Measurements from ENCODE around the gene LRRC7.

Gene LRRC7

DNA sequence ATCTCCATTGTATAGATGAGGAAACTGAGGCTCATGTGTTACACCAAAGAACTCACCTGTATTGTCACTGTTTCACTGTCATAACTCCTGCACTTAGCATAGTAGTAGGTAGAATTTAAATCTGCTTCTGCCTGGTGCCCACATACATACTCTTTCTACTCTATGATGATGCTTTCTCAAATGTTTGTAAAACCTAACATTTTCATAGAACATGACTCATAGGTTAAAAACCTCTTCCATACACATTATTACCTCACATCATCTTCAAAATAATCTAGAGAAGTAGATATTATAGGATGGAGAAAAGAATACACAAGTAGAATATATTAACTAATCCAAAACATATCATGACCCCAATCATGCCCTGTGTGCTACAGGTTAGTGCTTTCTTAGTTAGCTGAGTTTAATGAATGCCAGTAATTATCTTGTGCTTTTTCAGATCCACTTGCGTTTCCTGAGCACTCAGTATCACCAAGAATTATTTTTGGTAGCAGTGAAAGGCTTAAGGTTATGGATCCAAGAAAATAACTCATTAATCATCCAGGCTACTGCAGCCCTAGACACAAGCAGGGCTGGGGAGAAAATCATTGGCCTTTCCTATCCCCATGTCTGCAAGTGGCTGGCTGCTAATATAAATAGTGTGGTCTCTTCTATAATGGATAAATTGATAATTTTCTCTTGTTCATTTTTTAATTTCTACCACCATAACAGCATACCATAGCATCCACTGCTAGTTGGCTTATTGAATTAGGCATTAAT is 480.8 kb downstream of the LRRC7 start:
- no peak for DNase-seq

DNA sequence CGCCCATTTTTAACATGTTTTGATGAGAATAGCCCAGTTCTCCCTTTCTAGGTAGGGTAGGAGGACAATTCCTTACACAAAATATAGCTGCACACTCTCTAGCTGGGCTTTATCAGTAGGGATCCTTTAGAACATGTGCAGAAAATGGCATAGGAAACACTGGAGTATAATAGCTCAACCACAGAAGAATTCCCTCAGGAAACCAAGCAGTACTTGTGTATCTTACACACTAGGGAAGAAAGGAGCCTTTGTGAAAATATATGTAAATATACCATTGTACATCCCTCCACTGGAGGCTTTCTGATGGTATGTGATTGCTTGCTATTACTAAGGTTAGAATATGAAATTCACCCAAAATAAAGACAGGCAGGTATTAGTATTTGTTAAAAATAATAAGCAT is 484.2 kb downstream of the LRRC7 start:
- DNase-seq: no peak

DNA sequence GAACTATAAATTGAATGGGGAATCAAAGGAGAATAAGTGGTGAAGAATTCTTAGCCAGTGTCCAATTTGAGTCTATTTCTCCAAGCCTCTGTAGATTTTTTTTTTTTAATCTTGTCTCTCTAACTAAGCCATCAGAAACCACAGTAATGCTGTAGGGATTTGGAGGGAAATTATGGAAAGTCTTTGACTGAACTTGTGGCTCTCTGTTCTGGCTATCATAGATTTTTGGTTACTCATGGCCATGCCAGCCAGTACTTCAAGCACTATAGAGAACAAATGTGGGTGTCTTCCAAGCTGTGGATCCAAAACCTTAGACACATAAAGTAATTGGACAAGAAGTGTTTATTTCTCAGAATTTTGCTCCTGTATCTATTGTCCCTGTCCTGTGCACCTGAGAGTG is 489.8 kb downstream of the LRRC7 start:
- DNase-seq: no peak

DNA sequence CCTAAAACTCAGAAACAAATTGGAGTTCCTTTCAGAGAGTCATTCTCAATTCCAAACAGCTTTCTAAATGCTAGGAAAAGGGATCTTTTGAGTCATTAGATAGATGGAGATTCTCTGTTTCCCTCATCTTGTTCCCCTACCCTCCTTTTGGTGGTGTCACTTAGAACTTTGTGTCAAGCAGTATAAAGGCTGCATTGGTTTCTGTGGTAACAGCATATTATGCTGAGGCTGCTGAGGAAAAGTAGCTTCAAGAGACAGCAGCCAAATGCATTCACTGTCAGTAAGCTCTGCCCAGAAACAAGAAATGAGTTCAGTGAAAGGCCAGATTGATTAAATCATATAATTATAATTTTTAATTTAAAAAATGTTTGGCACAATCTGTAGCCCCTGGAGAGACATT is 493.5 kb downstream of the LRRC7 start:
- DNase-seq: no peak

DNA sequence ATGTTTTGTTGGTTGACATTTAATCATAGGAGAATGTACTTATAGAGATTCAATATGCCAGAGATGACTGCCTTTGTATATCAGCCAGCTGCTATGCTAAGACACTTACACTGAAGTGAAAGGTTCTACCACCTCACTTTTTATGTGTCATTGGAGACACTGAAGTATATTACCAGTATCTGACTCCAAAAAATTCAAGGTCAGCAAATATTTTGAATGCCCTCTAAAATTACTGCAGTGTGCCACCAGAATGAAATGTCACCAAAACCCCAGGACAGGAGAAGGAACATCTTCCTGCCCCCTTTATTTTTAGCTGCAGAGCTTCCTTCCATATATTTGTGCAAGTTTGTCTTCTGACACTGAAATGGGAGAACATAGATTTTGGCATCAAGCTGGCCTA is 496.1 kb downstream of the LRRC7 start:
- DNase-seq: no peak

DNA sequence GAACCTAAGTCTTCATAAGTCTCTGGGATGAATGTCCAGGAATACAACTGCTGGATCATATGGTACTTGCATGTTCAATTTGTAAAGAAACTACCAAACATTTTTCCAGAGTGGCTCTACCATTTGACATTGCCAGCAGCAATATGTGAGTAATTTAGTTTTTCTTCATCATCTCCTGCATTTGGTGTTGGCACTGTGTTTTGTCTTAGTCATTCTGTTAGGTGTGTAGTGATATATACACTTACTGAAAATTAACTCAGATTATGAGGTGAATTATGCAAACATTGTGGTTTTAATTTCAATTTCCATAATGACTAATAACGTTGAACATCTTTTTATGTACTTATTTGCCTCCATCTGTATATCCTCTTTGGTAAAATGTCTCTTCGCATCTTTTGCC is 499.0 kb downstream of the LRRC7 start:
- no peak for DNase-seq

DNA sequence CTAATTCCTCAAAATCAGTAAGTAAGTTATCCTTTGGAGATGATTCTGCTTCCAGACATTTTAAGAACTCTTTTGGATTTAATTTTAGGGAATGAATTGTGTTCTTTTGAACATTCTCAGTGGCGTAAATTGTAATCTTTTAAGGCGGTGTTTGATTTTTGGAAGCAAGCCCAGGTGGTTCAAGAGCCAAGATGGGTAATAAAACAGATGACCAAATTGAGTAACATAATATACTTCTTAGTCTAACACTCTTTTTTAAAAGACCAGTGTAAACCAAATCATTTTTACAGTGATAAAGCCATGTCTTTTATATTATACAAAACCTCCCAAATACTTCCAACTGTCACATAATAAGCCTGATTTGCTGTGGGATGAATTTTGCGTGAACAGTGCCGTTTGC is 503.9 kb downstream of the LRRC7 start:
- DNase-seq: no peak

DNA sequence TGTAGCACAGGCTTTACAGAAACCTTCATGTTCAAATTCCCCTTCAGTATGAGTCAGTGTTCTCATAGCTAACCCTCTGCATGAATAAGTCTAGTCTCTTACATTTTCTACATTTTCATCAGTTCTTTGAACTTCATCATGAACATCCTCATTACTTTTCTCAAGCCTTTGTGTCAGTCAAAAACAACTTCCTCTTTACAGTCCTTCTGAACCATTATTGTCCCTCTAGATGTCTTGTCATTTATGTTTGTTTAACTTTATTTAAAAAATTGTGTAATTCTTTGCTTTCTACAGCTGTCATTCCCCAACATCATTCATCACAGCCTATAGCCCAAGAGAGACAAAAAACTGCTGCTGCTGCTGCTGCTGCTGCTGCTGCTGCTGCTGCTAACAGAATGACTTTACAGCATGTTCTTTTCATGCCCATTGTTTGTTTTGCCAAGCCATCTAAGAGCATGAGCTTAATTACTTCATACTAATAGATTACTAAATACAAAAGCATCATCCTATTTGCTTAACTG is 504.6 kb downstream of the LRRC7 start:
- no peak for DNase-seq

DNA sequence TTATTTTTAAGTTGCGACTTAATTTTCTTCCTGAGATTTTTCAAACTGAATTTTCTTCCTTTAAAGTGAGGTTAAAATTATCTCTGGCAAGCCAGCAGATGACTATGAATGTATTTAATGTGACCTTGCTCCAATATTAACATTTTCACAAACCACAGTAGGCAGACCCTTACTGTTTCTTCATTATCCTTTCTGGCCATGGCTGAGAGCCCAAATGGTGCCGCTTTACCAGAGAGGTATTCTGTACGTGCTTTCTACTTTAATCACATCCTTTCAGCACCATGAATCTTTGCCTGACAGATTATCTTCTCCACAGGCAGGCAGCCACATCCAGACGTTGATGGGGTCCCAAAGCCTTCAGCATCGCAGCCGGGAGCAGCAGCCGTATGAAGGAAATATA is 508.0 kb downstream of the LRRC7 start:
- DNase-seq: no peak

DNA sequence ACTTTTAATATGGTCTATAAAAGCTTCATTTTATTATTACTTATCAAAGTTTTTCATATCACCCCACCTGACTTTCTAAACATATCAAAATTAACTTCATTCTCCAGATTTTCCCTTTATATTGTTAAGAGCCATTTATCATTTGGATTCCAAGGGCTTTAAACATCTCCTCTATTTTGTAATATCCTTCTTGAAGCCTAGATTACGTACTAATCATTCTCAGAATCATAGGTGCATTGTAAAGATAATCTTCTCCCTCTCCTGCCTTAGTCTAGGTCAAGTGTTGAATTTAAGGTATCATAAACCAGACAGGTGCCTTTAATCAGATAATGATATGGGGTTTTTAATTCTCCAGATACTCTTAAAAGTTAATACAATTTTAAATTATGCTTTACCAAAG is 509.3 kb downstream of the LRRC7 start:
- DNase-seq: no peak

DNA sequence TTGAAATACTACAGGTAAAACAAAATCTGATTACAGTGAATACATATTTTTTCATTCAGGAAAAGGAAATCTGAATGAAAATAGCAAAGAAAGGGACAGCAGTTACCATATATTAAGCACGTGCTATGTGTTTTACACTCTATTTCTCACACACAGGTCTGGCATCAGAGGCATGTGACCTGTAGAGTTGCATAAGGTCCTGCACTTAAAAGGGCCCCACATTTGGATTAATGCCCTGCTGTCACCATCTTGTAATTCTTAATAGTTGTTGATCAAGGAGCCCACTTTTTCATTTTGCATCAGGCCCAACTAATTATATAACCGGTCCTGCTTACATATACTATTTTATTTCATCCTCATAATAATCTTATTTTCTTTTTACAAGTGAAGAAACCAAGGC is 511.8 kb downstream of the LRRC7 start:
- DNase-seq: no peak

DNA sequence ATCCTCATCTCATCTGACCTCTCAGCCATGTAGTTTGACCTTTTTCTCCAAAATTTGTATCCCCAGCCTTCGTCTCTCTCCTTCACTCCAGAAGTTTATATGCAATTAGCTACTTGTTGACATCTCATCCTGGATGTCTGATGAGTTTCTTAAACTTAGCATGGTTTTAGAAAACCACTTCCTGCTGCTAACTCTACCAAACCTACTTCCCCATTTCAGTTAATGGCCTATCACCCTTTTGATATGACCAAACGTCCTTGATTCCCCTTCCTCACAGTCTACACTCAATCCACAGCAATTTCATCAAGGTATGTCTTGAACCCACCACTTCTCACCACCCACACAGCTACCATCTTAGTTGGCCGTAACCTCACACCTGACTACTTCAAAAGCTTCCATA is 515.8 kb downstream of the LRRC7 start:
- DNase-seq: no peak

DNA sequence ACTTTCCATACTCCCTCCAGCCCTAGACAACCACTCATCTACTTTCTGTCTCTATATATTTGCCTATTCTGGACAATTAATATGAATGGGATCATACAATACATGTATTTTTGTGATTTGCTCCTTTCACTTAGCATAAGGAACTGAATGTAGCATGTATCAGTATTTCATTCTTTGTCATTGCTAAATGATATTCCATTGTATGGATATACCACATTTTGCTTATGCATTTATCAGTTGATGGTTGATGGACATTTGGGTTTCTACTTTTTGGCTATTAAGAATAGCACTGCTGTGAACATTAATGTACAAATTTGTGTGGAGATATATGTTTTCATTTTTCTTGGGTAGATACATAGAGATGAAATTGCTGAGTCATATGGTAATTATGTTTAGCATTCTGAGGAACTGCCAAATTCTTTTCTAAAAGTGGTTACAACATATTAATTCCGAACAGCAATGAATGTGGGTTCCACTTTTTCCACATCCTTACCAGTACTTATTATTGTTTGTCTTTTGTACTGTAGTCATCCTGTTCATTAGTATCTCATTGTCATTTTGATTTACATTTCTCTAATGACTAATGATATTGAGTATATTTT is 516.7 kb downstream of the LRRC7 start:
- no peak for DNase-seq

DNA sequence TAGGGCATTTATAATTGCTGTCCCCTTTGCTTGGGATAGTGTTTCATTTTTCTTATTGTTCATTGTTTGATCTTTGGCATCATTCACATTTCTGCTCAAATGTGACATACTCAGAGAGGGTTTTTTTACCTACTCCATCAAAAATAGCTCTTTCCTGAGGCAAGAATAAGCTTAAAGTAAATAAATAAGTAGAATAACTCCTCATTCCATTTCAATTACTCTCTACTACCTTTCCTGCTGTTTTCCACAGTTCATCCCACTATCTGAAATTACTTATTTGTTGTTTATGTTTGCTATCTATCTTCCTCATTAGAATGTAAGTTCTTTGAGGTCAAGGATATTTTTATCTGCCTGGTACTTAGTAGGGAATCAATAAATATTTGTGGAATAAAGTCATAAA is 517.8 kb downstream of the LRRC7 start:
- no peak for DNase-seq

DNA sequence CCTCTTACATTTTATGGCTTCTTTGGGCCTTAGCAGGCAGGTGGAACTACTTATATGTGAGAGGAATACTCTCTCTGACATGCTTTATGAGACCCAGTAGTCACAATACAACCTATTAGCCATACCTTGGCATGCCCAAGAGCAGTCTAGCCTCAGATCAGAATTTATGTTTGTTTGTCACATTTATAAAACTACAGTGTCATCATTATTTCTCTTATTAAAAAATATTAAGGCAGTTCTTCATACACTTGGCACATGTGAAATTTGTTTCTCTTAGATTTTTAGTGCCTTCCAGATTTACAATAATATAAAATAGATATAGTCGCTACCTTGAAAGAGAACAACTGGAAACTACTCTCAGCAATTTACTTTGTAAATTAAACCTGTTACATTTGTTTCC is 519.2 kb downstream of the LRRC7 start:
- no peak for DNase-seq

DNA sequence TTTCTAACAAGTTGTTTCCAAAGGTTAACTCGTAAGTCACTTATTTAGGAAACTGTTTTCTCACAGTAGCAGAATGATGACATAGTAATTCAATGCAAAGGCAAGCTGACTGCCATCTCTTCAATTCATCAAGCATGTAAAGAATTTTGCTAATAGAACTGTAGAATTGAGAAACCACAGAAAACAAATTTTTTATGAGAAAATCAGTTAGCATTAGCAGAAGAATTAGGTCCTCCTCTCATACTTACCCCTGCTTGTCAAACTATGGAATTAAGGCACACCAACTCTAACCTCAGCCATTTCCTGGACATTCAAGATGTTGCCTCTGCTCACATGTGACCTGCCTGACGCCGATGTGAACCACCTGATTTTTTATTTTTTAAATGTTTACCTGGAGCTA is 522.4 kb downstream of the LRRC7 start:
- DNase-seq: no peak

DNA sequence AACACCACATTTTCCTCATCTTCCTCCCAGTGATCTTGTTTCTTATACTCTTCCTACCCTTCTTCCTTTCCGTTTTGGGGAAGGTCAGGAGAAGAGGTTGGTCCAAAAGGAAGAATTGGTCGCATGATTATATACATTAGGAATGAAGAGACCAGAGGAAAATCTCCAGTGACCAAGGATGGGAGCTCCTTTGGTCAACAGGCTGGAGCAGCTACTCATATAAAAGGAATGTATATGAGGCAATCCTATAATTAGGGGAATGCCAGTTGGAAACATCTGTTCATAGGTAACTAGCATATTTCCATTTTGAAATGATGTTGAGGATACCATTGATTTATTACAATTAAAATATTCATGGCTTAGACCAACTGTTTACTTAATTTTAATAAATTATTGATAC is 523.2 kb downstream of the LRRC7 start:
- no peak for DNase-seq

DNA sequence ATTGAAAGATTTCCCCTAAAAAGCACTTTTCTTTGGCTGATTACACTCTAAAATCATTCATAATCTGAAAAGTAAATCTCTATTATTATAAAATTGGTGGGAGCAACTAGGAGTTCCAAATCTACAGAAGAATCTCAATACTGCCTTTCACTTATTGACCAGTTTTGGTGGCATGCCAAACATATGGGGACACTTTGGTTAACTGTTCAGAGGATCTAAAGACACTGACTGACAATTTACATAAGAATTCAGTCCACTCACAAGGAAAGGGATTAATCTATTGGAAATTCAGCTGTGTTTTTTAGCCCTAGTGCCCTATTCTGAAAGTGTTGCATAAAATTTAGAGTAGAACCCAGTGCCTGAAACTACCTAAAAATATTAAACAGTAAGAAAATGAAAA is 524.1 kb downstream of the LRRC7 start:
- DNase-seq: no peak

DNA sequence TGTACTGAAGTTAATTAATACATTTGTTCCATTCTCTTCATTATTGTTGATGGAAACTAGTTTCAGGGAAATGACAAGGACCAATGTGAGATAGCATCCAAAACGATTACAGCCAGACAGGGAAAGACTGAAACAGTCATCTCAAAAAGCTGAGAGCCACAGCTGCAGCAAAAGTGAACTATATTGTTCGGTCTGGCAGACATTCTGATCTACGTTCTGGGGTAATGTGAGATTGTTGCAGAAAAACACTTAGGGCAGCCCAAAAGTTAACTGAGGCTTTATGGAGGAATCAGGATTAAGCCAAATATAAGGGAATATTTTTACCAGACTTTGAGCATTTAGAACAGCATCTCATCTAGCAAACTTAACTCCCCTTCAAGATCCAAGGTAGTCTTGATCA is 524.8 kb downstream of the LRRC7 start:
- no peak for DNase-seq

DNA sequence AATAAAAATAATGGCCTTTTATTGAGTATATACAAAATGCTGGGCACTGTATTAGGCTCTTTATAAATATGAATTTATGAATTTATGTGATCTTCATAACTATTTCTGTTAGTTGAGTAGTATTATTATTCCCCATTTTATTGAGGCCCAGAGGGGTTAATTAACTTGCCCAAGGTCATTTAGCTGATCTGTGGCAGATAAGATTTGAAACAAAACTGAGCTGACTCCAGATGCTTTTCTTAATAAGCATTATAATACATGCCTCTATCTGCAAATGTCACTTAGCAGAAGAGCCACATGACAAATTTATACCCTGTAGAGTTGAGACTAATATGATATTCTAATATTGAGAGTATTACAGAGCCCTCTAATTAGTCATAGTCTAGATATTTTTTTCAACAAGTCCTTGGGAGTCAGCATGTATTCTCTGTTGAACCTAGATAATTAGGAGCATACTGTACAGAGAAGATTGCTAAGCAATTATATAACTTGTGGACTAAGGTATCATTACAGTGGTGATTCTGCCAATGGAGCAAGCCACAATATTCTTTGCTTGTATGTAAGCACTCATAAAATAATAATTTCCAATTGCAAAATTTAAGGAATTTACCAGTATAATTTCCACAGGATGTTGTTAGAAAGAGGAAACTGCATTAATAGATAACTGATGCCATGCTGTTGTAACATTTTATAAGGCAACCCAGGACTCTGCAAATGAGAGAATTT is 525.7 kb downstream of the LRRC7 start:
- DNase-seq: no peak

DNA sequence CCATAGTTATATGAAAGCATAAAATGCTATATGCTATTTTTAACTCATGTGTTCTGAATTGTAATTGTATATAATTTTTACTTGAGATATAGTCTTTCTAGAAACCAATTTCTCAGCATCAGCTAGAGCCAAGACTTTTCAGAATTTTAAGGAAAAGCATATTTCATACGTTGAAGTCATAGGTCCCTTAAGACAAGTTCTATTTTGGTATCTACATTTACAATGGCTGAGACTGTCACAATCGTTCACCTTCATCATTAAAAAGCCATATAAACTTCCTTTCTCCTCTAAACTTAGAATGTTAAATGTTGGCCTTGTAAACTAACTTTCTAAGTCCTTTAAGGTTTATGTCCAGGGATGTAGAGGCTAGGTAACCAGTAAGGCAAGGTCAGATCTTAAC is 533.5 kb downstream of the LRRC7 start:
- no peak for DNase-seq

DNA sequence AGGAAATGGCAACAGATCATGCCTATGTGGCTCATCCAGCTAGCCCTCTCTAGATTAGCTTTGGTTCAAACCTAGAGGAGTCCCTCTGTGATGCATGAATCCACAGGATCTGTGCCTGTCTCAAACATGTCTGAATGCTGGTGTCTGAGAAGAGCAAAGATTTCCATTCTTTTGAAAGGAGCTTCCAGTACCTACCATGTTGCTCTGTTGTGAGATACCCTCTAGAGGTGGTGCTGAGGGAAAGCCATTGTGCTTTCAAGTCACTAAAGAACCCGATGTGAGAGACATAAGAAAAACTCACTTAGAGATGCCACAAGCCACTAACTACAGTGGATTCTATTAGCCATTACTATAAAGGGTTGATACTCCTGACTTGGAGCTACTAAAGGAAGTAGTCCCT is 534.1 kb downstream of the LRRC7 start:
- no peak for DNase-seq

DNA sequence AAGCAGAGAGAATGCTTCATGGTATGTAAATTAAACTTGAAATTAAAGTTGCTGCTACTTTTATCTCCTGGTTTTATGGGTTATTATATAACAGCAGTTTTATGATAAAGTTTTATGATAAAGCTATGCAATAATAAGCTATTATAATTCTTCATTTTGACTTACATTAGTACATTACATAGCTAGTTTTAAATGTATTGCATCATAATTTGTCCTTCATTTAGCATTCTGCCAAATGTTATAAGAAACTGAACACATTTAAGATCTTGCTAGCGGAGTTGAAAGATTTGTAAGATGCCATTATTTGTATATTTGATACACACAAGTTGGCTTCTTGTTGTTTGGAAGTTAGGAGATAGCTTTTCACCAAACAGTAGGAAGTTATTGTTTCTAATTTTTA is 536.0 kb downstream of the LRRC7 start:
- DNase-seq: no peak

DNA sequence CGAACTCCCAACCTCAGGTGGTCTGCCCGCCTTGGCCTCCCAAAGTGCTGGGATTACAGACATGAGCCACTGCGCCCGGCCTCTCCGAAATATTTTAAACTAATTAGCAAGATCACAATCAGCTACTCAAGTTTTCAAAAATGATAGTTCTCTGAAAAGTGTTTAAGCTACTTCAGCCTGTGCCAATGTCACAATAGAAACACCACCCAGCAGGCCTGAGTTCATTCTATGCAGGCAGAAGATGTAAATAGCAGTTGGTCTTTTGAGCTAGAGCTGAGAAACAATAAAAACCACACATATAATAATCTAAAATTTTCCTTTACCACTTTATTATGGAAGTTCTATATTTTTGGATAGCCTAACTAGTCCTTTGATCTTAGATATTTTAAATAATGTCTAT is 541.5 kb downstream of the LRRC7 start:
- DNase-seq: no peak
